PC-9 (cell line): Measurements from ENCODE around the gene PSMC1. TPM values are rescaled to one million over a fixed set of nuclear protein-coding genes. Genes with fewer than 3 reads are reported as not detected.

ENCODE experiments used
- BruUV-seq: library from RNA; stranded (reverse); fragments of 400-500 nt; replicated peaks from 2 replicates; lab custom pipeline; 2021; lab: Mats Ljungman, UMichigan
- CTCF ChIA-PET: fragments of 300-600 bp; sonication (Branson Sonifier 250); formaldehyde crosslinking; loops from one replicate; lab custom pipeline; 2022; ENCODE audit warnings: antibody characterized with exemption; lab: Charles Lee
- POLR2A ChIA-PET: fragments of 300-600 bp; sonication (Branson Sonifier 250); formaldehyde crosslinking; loops from one replicate; lab custom pipeline; 2022; ENCODE audit warnings: antibody characterized with exemption; ENCODE audit not compliant: unreplicated experiment; lab: Charles Lee
- DNase-seq, 2 experiments: peaks; one replicate each; pipeline versions ENCODE4 v3.0.0 to v3.0.0-alpha.2; 2015 to 2022; ENCODE audit warnings: mixed read lengths in 1 of 2
- H2AFZ ChIP-seq: fragments of 200-600 bp; sonication (generic); 2 replicates; pipeline ENCODE4 v1.8.1; 2017; ENCODE audit warnings: antibody characterized with exemption
- H3F3A ChIP-seq: fragments of 200-600 bp; sonication (generic); 2 replicates; pipeline ENCODE4 v1.8.1; 2017; ENCODE audit warnings: antibody characterized with exemption, mild to moderate bottlenecking, low read depth; ENCODE audit not compliant: insufficient read depth
- H3K27ac ChIP-seq: fragments of 200-600 bp; sonication (generic); 2 replicates; pipeline ENCODE4 v1.6.1; 2016; ENCODE audit warnings: mixed run types
- H3K27me3 ChIP-seq: fragments of 200-600 bp; sonication (generic); 2 replicates; pipeline ENCODE4 v1.6.1; 2016; ENCODE audit warnings: low read depth, mixed run types; ENCODE audit not compliant: insufficient read depth
- H3K36me3 ChIP-seq: fragments of 200-600 bp; sonication (generic); 2 replicates; pipeline ENCODE4 v1.6.1; 2016; ENCODE audit warnings: low read depth, mixed run types
- H3K4me1 ChIP-seq: fragments of 200-600 bp; sonication (generic); replicated peaks from 2 replicates; pipeline ENCODE4 v1.6.1; 2016; ENCODE audit warnings: mixed run types; ENCODE audit not compliant: insufficient read depth
- H3K4me2 ChIP-seq: fragments of 200-600 bp; sonication (generic); 2 replicates; pipeline ENCODE4 v1.6.1; 2017; ENCODE audit warnings: mixed run types
- H3K4me3 ChIP-seq: fragments of 200-600 bp; sonication (generic); 2 replicates; pipeline ENCODE4 v1.6.1; 2016; ENCODE audit warnings: mixed run types
- H3K79me2 ChIP-seq: fragments of 200-600 bp; sonication (generic); 2 replicates; pipeline ENCODE4 v1.6.1; 2017; ENCODE audit warnings: low read depth, mixed run types
- H3K9me2 ChIP-seq: fragments of 200-600 bp; sonication (generic); 2 replicates; pipeline ENCODE4 v1.8.1; 2017; ENCODE audit warnings: mild to moderate bottlenecking; ENCODE audit not compliant: insufficient read depth
- H3K9me3 ChIP-seq: fragments of 200-600 bp; sonication (generic); 2 replicates; pipeline ENCODE4 v1.8.1; 2016; ENCODE audit warnings: low read depth; ENCODE audit not compliant: insufficient read depth
- H4K20me1 ChIP-seq: fragments of 200-600 bp; sonication (generic); 2 replicates; pipeline ENCODE4 v1.8.1; 2017; ENCODE audit not compliant: insufficient read depth
- EZH2 ChIP-seq: fragments of 200-600 bp; sonication (generic); IDR thresholded peaks from 2 replicates; pipeline ENCODE4 v1.8.0; 2017; ENCODE audit warnings: antibody characterized with exemption, low read depth
- intact Hi-C: fragments of 100-400 bp; cut with micrococcal nuclease; formaldehyde crosslinking; loops from one replicate; pipeline ENCODE4 v1.10.0; 2022; ENCODE audit not compliant: unreplicated experiment
- total RNA-seq: library from RNA; stranded (reverse); gene quantifications from 2 replicates; pipeline ENCODE4 v1.2.3, GENCODE V29; 2021
- TF ChIP-seq, protein P1 (sequence below): fragments of 200-600 bp; sonication (generic); conservative IDR thresholded peaks from 2 replicates; pipeline ENCODE4 v1.6.1; 2017; ENCODE audit warnings: mixed run types, antibody characterized with exemption, mild to moderate bottlenecking, moderate library complexity

The PSMC1 gene
- total RNA-seq, 1 experiment from 2014 or later: 50.8 TPM

DNA sequence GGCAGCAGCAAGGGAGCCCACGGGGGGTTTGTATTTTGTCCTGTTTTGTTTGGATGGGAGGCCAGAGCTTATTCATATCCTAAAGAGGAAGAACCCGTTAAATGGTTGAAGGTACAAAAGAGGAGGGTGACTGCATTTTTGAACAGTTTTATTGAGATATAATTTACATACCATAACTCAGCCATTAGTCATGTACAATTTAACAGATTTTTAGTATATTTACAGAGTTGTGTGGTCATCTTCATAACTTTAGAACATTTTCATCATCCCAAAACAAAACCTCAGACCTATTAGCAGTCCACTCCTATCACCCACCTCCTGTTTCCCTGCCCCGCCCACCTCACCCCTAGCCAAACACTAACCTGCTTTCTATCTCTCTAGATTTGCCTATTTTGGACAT lies 62.8 kb downstream of the PSMC1 start:
- H4K20me1 ChIP-seq: no peaks in the 10 kb centered on the region
- CTCF ChIA-PET: no interaction called here
- H3K79me2 ChIP-seq: 0 out of 2 replicates have a peak, but pooled peaks cover 6% of the 10 kb centered on the region
- TF ChIP-seq, protein P1, sequence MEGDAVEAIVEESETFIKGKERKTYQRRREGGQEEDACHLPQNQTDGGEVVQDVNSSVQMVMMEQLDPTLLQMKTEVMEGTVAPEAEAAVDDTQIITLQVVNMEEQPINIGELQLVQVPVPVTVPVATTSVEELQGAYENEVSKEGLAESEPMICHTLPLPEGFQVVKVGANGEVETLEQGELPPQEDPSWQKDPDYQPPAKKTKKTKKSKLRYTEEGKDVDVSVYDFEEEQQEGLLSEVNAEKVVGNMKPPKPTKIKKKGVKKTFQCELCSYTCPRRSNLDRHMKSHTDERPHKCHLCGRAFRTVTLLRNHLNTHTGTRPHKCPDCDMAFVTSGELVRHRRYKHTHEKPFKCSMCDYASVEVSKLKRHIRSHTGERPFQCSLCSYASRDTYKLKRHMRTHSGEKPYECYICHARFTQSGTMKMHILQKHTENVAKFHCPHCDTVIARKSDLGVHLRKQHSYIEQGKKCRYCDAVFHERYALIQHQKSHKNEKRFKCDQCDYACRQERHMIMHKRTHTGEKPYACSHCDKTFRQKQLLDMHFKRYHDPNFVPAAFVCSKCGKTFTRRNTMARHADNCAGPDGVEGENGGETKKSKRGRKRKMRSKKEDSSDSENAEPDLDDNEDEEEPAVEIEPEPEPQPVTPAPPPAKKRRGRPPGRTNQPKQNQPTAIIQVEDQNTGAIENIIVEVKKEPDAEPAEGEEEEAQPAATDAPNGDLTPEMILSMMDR: no peak
- TF ChIP-seq EZH2: no peak
- no TSS peak for BruUV-seq
- no peaks in the 10 kb centered on the region for H3K9me2 ChIP-seq
- DNase-seq: no peak
- H3K27me3 ChIP-seq: no peaks in the 10 kb centered on the region
- H3K4me3 ChIP-seq: no peak overlapping the region
- H3K4me2 ChIP-seq: no peak overlapping the region
- no peak overlapping the region for H3K27ac ChIP-seq
- H2AFZ ChIP-seq: no peak overlapping the region
- intact Hi-C loops: no loop called here
- POLR2A ChIA-PET: no interaction called here
- H3K9me3 ChIP-seq: no peaks in the 10 kb centered on the region
- no peaks in the 10 kb centered on the region for H3K4me1 ChIP-seq
- no peaks in the 10 kb centered on the region for H3F3A ChIP-seq
- H3K36me3 ChIP-seq: no peaks in the 10 kb centered on the region

DNA sequence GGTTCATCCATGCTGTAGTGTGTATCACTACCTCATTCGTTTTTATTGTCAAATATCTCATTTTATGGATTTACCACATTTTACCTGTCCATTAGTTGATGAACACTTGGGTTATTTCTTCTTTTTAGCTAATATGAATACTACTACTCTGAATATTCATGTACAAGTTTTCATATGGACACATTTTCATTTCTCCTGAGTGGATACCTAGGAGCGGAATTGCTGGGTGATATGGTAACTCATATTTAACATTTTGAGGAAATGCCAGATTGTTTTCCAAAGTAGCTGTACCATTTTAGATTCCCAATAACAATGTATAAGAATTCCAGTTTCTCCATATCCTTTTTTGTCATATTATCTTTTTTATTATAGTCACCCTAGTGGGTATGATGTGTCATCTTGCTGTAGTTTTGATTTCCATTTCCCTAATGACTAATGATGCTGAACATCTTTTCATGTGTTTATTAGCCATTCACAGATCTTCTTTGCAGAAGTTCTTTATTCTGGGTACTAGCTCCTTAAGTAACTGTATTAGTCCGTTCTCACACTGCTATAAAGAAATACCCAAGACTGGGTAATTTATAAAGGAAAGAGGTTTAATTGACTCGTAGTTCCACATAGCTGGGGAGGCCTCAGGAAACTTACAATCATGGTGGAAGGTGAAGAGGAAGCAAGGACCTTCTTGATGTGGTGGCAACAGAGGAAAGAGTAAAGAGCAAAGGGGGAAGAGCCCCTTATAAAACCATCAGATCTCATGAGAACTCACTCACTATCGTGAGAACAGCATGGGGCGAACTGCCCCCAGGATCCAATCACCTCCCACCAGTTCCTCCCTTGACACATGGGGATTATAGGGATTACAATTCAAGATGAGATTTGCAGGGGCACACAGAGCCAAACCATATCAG lies 63.5 kb downstream of the PSMC1 start:
- H3K79me2 ChIP-seq: 0 out of 2 replicates have a peak, but pooled peaks cover 6% of the 10 kb centered on the region

DNA sequence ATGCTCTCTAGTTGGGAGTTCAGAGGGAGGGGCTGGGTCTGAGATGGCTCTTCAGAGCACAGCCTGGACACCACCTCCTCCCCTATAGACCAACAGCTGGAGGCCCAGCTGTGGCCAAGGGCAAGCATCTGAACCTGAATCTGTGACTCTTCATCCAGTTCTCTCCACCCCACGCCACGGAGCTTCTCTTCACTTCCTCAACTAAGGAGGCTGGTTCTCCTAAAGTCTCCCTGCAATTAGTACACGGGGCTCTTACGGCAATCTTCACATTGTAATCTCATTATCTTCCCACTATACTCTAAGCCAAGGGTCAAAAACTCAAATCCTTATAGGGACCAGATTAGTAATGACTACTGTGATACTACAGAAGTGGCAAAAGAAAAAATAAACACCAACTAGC lies 65.5 kb downstream of the PSMC1 start:
- Histone ChIP-seq H3K4me3 (no peak overlapping the region), H3K27me3 (no peaks in the 10 kb centered on the region), H3F3A (no peaks in the 10 kb centered on the region), H3K36me3 (no peaks in the 10 kb centered on the region), H4K20me1 (no peaks in the 10 kb centered on the region), H3K4me1 (no peaks in the 10 kb centered on the region), H3K79me2 (peaks cover 7% of the 10 kb centered on the region), H3K9me3 (no peaks in the 10 kb centered on the region), H3K4me2 (no peak overlapping the region), H3K9me2 (no peaks in the 10 kb centered on the region), H2AFZ (no peak overlapping the region), H3K27ac (no peak overlapping the region)
- POLR2A ChIA-PET: no interaction called here
- CTCF ChIA-PET: no interaction called here
- no peak for DNase-seq
- TF ChIP-seq, protein P1: no peak
- no peak for TF ChIP-seq EZH2
- no TSS peak for BruUV-seq
- intact Hi-C loops: no loop called here

More for the DNA sequence above, 63.5 kb downstream of the PSMC1 start:
- Histone ChIP-seq H3K27me3 (no peaks in the 10 kb centered on the region), H4K20me1 (no peaks in the 10 kb centered on the region), H3K9me2 (no peaks in the 10 kb centered on the region), H3K4me3 (no peak overlapping the region), H3K27ac (no peak overlapping the region), H3K9me3 (no peaks in the 10 kb centered on the region), H3F3A (no peaks in the 10 kb centered on the region), H2AFZ (no peak overlapping the region), H3K36me3 (no peaks in the 10 kb centered on the region), H3K4me1 (no peaks in the 10 kb centered on the region), H3K4me2 (no peak overlapping the region)
- intact Hi-C loops: no loop called here
- BruUV-seq: no TSS peak
- POLR2A ChIA-PET: no interaction called here
- CTCF ChIA-PET: no interaction called here
- no peak for DNase-seq
- TF ChIP-seq, protein P1: no peak
- no peak for TF ChIP-seq EZH2

Other genes starting within 250 kb of the PSMC1 start
- not detected in 2 replicates for gene KCNK13, start 194.6 kb upstream of the PSMC1 start, total RNA-seq
- gene NRDE2, start 75.4 kb downstream of the PSMC1 start, total RNA-seq: 6.5 and 10.1 TPM in 2 replicates
- 103 and 122 TPM in 2 replicates for gene CALM1, start 140.5 kb downstream of the PSMC1 start, total RNA-seq